Measurements from ENCODE around the gene MRC1.

GRCh38 chr10:17865351-17865750, 56.2 kb downstream of the MRC1 start:
- no peak for TF ChIP-seq POLR2AphosphoS2 (IDR thresholded peaks at IDR 0.05; ENCODE audit: low read length)
- no peak for TF ChIP-seq CEBPB (tag; IDR thresholded peaks at IDR 0.05)
- TF ChIP-seq GTF2F1 (IDR thresholded peaks at IDR 0.05; ENCODE audit: low read depth, low read length), result no peak
- TF ChIP-seq ATF3 (IDR thresholded peaks at IDR 0.05), result no peak
- TF ChIP-seq ATF3 (CRISPR knock-in tag; conservative IDR thresholded peaks at IDR 0.05), result no peak
- no peak for TF ChIP-seq CTCF (IDR thresholded peaks at IDR 0.05 in 2 of 3, conservative IDR thresholded peaks at IDR 0.05 in 1 of 3; ENCODE audit: insufficient read depth in 2 of 3, low read depth in 1 of 3, low read length in 3 of 3)
- TF ChIP-seq MLX (CRISPR knock-in tag; conservative IDR thresholded peaks at IDR 0.05), result no peak
- TF ChIP-seq ZNF707 (CRISPR knock-in tag; conservative IDR thresholded peaks at IDR 0.05), result no peak
- TF ChIP-seq CBX2 (IDR thresholded peaks at IDR 0.05; ENCODE audit: insufficient read depth, low read length, poor library complexity, severe bottlenecking), result no peak
- TF ChIP-seq SIN3A (IDR thresholded peaks at IDR 0.05; ENCODE audit: borderline replicate concordance in 2 of 2, control insufficient read depth in 1 of 2, low read depth in 2 of 2, low read length in 2 of 2), result no peak
- no peak for TF ChIP-seq POLR2A (conservative IDR thresholded peaks at IDR 0.05)

Measured in K562 (cell line).